HTR-8/SVneo (cell line): ENCODE results near the gene ZNF607.

Source experiments
- DNase-seq: peaks from one replicate; pipeline ENCODE4 v3.0.0; 2011; ENCODE audit warnings: low spot score, mixed read lengths; ENCODE audit not compliant: insufficient read length
- FAIRE-seq: peaks from 2 replicates; lab custom pipeline; 2011; peaks lifted over from hg19 to GRCh38; lab: Jason Lieb, UNC

Gene ZNF607

GRCh38 chr19:37654629-37655300 lies 64.8 kb downstream of the ZNF607 start:
- no peak for FAIRE-seq
- DNase-seq: peak; percentile 20

GRCh38 chr19:37654118-37654517 lies 65.4 kb downstream of the ZNF607 start:
- no peak for DNase-seq

More at GRCh38 chr19:37654118-37654517, 65.4 kb downstream of the ZNF607 start:
- no peak for FAIRE-seq
